PC-9 (cell line): ENCODE results near the gene CELA3A.
"Not testable (repeated sequence)": the region's sequence is repeated elsewhere in the genome, so short reads cannot be mapped to it uniquely, and the experiment has no call there.

Source experiments
- EZH2 ChIP-seq: fragments of 200-600 bp; sonication (generic); IDR thresholded peaks from 2 replicates; pipeline ENCODE4 v1.8.0; 2017; ENCODE audit warnings: antibody characterized with exemption, low read depth
- TF ChIP-seq, protein P1 (sequence below): fragments of 200-600 bp; sonication (generic); conservative IDR thresholded peaks from 2 replicates; pipeline ENCODE4 v1.6.1; 2017; ENCODE audit warnings: mixed run types, antibody characterized with exemption, mild to moderate bottlenecking, moderate library complexity

DNA sequence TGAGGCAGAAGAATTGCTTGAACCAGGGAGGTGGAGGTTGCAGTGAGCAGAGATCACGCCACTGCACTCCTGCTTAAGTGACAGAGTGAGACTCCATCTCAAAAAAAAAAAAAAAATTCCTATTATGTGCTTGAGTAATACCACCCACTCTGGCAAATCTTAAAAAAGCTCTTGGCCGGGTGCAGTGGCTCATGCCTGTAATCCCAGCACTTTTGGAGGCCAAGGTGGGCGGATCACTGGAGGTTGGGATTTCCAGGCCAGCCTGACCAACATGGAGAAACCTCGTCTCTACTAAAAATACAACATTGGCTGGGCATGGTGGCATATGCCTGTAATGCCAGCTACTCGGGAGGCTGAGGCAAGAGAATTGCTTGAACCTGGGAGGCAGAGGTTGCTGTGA is 33.4 kb downstream of the CELA3A start:
- TF ChIP-seq, protein P1, sequence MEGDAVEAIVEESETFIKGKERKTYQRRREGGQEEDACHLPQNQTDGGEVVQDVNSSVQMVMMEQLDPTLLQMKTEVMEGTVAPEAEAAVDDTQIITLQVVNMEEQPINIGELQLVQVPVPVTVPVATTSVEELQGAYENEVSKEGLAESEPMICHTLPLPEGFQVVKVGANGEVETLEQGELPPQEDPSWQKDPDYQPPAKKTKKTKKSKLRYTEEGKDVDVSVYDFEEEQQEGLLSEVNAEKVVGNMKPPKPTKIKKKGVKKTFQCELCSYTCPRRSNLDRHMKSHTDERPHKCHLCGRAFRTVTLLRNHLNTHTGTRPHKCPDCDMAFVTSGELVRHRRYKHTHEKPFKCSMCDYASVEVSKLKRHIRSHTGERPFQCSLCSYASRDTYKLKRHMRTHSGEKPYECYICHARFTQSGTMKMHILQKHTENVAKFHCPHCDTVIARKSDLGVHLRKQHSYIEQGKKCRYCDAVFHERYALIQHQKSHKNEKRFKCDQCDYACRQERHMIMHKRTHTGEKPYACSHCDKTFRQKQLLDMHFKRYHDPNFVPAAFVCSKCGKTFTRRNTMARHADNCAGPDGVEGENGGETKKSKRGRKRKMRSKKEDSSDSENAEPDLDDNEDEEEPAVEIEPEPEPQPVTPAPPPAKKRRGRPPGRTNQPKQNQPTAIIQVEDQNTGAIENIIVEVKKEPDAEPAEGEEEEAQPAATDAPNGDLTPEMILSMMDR = not testable (repeated sequence)
- not testable (repeated sequence) for TF ChIP-seq EZH2
